ENCODE measurements around the gene LRRC70.
"Not testable (repeated sequence)": the region's sequence is repeated elsewhere in the genome, so short reads cannot be mapped to it uniquely, and the experiment has no call there.

Gene LRRC70, protein sequence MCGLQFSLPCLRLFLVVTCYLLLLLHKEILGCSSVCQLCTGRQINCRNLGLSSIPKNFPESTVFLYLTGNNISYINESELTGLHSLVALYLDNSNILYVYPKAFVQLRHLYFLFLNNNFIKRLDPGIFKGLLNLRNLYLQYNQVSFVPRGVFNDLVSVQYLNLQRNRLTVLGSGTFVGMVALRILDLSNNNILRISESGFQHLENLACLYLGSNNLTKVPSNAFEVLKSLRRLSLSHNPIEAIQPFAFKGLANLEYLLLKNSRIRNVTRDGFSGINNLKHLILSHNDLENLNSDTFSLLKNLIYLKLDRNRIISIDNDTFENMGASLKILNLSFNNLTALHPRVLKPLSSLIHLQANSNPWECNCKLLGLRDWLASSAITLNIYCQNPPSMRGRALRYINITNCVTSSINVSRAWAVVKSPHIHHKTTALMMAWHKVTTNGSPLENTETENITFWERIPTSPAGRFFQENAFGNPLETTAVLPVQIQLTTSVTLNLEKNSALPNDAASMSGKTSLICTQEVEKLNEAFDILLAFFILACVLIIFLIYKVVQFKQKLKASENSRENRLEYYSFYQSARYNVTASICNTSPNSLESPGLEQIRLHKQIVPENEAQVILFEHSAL

DNA sequence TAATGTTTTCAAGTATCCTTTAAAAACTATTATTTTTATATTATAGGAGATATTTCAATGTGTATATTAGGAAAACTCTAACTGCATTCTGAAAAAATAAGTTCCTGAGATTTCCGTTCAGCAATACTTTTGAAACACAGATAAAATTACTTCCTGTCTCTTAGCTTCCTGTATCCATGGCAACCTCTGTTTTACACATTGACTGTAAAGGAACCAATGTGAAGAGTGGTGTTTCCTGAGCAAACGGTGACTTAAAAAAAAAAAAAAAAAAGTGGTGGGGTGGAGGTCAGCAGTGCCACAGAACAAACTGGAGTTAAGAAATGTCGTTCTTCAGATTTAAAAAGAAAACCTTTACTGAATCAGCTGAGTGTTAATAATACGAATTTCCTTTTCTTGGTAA, at the start of gene LRRC70:
TSS of gene LRRC70 (plus strand) at position 280 of the 400 bp plus-strand sequence. CDS start 620 bp downstream, outside the sequence.
- no peak for DNase-seq (ENCODE audit: low read depth)

DNA sequence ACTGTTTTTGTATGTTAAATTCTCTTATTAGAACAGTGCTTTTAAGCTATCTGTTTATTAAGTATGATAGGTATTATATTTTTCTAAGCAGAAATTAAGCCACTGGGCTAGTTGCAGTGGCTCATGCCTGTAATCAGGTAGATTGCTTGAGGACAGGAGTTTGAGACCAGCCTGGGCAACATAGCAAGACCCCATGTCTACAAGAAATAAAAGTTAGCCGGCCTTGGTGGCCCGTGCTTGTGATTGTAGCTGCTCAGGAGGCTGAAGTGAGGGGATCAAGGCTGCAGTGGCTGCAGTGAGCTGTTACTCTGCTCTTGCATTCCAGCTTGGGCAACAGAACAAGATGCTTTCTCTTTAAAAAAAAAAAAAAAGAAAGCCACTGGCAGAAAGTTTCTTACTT, 45.0 kb upstream of the LRRC70 start:
- DNase-seq (ENCODE audit: low read depth) = no peak

DNA sequence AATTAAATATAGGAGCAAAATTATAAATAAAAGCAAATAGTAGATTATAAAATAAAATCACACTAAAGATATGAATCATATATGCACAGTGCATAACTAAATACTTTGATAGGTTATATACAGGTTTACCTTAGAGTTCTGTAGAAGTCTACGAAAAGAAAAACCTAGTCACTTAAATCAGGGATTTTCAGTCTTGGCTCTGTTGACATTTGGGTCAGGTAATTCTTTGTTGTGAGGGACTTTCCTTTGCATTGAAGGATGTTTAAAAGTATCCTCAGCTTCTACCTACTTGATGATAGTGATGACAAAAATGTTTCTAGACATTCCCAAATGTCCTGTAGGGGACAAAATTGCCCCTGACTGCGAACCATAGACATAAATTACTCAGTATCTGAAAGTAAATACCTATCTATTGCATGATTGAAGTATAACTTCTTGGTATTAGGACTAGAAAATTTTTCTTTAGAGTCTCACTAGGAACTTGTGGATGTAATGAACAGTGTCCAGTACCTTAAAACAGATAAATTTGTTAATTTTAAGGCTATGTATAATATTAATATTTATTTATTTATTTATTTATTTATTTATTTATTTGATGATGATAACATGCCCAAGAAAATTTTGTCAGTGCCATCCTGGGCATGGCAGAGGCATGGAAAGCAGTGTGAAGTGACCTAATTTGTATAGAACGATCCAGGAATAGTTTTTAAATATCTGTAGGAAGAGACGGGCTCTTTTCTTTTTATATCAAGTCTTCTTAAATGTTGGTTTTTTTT, 44.0 kb upstream of the LRRC70 start:
- no peak for DNase-seq (ENCODE audit: low read depth)

DNA sequence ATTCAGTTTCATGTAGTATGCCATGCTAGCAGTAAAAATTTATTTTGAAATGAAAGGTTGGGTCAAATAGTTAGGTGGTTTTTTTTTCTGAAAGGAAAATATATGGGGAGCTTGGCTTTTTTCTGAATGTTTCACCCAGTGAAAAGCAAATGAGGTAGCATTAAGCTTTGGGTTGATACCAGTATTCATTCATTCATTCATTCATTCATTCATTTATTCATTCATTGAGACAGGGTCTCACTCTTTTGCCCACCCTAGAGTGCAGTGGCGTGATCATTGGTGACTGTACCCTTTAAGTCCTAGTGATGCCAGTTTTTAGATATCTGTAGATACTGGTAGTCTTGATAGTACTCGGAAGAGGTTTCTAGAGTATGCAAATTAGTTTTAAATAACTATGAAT, 42.4 kb upstream of the LRRC70 start:
- no peak for DNase-seq (ENCODE audit: low read depth)

DNA sequence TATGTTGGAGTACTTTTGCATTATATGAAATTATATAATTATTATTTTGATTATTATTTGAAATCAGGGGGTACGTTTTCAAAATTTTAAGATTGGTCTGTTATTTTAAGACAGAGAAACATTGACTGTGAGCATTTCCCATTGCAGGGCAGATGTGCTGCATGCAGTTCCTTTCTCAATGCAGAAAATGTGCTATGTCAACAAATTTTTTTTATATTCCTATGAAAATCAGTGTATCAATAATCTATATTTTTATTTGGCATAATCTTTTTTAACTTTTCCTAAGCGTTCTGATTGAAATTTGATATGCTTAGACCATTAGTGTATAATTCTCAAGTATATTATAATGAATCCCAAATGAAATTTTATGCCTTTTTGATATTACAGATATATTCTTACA, 41.8 kb upstream of the LRRC70 start:
- DNase-seq (ENCODE audit: low read depth) = no peak

DNA sequence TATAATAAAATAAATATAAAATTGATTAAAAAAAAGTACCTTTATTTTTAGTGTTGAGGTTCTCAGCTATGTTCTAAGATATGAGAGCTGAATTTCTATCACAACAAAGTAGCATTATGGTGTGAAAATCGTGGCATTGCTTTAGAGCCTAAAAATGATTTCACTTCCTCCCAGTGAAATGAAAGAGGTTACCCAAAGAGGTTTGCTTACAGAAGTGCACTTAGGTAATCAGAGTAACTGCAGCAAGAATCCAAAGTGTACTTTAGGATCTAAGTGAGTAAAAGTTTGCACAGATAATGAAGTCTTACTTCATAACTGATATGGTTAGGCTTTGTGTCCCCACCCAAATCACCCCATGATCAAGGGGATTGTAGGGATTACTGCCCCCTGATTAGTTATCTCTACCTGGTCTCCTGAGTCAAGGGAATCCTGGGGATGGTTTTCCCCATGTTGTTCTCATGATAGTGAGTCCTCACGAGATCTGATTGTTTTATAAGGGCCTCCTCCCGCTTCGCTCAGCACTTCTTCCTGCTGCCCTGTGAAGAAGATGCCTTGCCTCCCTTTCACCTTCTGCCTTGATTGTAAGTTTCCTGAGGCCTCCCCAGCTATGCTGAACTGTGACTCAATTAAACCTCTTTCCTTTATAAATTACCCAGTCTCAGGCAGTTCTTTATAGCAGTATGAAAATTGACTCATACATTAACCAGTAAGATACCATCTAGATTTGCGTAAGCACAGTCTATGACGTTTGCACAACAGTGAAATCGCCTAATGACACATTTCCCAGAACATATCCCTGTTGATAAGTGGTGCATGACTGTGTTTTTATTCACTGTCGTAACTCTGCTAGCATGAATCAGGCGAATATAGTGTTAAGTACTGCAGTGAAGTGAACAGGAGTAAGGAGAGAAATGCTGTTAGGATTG, 40.3 kb upstream of the LRRC70 start:
- DNase-seq (ENCODE audit: low read depth) = no peak

DNA sequence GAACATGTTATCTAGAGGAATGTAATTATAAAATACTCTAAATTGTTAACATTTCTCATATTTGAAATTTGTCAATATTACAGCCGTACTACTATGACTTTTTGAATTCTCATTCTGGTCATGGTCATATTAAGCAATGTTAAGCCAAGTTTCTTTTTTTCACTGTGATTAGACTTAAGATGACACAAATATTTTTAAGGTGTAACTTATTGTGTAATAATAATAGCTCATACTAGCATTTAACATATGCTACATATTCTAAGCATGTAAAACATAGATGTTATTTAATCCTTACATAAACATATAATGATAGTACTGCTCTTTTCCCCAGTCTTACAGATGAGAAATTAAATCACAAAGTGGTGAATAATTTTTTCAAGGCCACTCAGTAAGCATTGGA, 35.9 kb upstream of the LRRC70 start:
- DNase-seq (ENCODE audit: low read depth) = no peak

DNA sequence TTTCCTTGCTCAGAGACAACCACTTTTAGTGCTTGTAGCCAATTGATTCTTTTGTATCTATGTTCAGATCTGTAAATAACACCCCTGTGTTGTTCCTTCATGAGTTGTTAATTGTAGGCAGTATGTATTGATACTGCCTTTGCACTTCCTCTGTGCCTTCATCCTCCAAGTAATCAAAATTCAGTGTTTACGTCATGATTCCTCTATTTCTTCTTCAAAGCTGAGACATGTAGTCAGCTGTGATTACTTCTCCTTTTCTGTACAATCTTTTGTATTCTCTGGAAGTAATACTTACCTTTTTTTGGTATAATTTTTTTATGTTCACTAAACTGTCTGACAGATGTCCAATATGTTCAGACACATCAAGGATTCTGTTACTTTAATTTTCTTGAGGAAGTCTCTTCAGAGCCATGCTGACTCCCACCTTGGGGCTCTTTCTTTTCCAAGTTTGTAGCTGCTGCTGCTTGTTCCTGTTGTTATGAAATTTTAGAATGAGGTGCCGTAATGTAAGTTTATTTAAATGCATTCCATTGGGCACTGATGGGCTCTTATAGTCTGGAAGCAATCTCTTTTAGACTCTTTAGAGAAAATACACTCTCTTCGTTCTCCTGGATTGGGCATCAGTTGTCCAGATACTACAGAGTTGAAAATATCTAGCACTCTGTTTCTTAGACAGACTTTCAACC, 30.5 kb upstream of the LRRC70 start:
- no peak for DNase-seq (ENCODE audit: low read depth)

DNA sequence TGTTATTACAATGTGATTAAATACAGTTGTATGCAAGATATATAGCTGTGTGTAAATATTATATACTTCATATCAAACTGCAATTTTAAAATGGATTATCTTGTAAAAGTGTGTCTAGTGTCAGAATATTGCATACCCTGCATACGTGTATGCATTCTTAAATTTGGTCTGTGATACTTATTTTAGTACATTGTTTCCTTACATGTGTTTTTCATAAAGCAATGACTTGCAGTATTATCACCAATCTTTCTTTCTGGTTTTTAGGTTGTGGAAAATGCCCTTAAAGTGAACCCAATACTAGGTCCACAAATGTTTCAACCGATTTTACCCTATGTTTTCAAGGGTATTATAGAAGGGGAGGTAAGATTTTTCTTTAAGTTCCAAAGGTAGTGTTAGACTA, 28.5 kb upstream of the LRRC70 start:
- DNase-seq (ENCODE audit: low read depth) = no peak

DNA sequence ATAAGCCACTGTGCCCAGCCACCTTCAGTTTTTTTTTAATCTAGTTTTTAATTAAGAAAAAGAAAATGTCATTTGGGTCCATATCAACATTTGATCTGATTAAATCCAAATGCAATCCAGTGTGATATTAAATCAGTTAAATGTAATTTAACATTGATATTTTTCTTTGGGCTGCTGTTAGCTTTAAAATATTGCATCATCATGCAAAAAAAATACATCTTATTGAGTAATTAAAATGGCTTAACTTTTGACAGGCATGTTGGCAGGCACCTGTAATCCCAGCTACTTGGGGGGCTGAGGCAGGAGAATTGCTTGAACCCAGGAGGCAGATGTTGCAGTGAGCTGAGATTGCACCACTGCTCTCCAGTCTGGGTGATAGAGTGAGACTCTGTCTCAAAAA, 22.7 kb upstream of the LRRC70 start:
- no peak for DNase-seq (ENCODE audit: low read depth)

DNA sequence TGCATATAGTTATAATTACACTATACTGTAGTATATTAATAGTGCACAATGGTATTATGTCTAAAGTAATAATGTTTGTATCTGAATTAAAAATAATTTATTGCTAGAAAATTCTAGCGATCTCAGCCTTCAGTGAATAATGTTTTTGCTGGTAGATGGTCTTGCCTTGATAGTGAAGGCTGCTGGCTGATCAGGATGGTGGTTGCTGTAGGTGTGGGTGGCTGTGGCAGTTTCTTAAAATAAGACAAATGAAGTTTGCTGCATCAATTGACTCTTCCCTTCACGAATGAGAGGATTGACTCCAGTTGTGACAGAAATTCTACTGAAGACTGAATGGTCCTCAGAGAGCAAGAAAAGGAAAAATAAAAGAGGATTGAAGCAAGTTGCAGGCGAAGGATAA, 19.7 kb upstream of the LRRC70 start:
- no peak for DNase-seq (ENCODE audit: low read depth)

DNA sequence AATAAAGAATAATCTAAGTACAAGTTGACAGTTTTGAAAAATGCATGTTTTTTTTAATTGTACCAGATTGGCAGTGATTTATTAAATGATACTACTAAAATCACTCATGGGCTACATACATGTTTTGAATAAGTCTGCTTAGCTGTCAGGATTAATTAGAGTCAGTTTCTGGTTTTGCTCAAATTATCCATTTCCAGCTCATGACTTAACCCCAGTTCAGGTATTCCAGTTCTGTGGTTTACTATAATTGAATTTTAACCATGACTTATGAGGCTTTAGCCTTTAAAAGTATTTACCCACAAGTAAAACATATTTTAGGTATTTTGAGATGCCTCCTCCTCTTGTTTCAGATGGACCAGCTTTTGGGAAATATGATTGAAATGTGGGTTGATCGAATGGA, 17.8 kb upstream of the LRRC70 start:
- no peak for DNase-seq (ENCODE audit: low read depth)

DNA sequence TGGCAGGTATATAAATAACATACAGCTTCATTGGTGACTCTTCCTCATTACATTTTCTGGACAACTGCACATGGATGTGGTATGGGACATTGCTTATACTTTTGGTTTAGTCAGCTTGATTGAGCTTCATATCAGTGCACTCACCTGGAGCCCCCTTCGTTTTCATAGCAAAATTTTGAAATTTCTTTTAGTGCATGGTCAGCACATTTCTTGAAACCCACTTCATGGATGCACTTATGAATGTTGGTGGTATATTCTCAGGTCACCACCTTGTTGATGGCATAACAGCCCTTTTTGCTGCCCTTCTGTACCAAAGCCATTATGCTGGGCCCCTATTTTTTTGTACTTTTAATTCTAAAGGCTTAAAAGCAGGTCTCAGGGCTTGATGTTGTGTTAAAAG, 16.7 kb upstream of the LRRC70 start:
- no peak for DNase-seq (ENCODE audit: low read depth)

DNA sequence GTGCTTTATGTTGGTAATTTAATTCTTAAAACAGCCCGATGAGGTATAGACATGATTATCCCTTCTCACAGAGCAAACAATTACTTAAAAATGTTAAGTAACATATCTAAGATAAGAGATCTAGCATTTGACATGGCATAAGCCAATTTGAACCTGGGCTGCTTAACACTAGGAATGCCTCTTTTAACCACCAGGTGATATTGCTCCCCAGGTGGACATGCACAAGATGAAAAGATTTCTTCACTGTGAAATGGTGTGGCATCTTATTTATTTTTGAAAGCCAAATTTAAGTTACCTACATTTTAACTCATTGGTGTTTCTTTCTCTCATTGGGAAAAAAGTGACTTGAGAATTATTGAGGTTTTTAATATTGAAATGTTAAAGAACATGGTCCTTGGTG, 15.8 kb upstream of the LRRC70 start:
- DNase-seq (ENCODE audit: low read depth) = no peak

DNA sequence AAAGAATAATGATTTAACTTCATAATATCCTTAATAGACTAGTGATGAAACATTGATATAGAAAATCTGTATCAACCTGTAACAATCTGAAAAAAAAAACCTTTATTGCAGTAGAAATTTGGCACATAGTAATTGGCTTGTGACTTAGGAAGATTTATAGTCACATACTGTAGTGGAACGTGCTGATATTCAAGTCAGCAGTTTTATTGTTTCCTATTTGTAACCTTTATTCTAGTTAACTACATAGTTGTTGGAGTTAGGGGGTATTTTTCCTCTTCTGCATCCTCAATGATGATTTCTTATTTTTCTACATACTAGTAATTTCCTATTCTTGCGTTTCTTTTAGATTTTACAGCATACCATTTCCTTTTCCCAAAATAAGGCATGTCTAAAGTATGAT, 14.5 kb upstream of the LRRC70 start:
- DNase-seq (ENCODE audit: low read depth) = no peak

DNA sequence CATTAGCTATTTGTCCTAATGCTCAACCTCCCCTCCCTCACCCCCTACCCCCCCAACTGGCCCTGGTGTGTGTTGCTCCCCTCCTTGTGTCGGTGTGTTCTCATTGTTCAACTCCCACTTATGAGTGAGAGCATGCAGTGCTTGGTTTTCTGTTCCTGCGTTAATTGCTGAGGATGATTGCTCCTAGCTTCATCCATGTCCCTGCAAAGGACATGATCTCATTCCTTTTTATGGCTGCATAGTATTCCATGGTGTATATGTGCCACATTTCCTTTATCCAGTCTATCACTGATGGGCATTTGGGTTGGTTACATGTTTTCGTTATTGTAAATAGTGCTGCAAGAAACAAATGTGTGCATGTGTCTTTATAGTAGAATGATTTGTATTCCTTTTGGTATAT, 12.9 kb upstream of the LRRC70 start:
- DNase-seq (ENCODE audit: low read depth) = not testable (repeated sequence)

DNA sequence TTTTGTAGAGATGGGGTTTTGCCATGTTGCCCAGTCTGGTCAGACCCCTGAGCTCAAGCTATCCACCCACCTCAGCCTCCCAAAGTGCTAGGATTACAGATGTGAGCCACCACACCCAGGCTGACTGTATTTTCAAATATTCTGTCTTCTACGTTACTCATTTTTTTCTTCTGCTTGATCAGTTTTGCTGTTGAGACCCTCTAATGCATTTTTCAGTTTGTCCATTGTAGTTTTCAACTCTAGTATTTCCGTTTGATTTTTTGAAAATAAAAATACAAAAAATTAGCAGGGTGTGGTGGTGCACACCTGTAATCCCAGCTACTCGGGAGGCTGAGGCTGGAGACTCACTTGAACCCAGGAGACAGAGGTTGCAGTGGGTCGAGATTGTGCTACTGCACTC, 10.5 kb upstream of the LRRC70 start:
- DNase-seq (ENCODE audit: low read depth) = no peak

DNA sequence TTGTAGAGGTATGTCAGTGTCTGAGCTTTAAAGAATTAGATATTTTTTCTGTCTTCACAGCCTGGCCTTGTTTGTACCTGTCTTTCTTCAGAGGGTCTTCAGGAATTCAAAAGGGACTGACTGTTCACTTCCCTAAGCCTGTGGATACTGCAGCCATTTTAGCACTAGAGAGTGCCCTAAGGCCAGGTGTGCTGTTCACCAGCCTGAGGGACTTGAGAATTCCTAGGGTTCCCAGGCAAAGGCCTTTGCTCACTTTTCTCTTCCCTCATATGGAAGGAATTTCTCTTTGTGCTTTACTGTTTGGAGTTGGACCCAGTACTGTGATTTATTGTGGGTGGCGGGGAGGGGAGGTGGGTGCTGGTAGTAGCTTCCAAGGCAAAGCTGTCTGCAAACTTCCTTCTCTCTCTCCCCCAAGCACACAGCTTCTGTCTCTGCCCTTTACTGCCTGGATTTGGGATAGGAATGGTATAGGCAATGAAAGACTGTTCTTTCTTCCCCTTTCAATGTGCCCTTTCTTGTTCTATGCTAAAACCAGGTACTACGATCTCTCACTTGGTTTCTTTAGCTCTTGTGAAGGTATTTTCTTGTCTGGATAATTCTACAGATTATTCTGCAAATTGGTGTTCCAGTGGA, 9.7 kb upstream of the LRRC70 start:
- DNase-seq (ENCODE audit: low read depth) = no peak

DNA sequence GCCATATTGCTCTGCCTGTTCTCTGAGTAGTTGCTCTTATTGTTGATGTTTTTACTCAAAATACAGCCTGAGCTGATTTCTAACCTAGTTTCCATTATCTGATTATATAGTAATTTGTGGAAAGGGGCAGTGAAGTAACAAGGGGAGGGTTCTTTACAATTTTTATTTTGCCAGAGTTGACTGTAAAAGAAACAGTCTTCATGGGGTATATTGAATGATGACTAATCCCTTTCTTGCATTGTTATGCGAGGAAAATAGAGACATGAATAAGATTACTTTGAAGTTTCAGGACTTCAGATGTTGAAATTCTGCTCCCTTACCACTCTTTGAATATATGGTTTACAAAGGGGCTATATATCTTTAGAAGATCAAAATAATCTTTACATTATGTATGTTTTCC, 9.1 kb upstream of the LRRC70 start:
- DNase-seq (ENCODE audit: low read depth) = no peak

DNA sequence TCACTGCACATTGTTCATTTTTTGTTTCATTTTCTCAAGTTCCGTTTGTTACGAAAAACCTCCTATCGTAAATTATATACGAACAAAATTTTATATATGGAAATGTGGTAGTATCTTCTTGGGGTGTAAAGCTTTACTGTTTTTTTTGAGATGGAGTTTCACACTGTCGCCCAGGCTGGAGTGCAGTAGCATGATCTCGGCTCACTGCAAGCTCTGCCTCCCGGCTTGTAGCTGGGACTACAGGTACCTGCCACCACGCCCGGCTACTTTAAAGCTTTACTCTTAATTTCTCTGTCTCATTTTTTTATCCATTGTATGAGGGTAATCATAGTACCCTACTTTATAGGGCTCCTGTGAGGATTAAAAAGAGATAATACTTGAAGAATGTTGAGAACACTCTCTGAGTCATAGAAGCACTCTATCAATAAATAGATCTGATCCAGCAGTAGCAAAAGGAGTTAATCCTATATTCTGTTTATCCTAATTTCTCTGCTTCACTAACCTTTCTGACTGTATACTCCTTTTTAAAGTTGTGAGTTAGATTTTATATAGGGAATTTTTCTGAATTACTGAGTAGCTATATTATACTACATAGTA, 5.6 kb upstream of the LRRC70 start:
- no peak for DNase-seq (ENCODE audit: low read depth)

DNA sequence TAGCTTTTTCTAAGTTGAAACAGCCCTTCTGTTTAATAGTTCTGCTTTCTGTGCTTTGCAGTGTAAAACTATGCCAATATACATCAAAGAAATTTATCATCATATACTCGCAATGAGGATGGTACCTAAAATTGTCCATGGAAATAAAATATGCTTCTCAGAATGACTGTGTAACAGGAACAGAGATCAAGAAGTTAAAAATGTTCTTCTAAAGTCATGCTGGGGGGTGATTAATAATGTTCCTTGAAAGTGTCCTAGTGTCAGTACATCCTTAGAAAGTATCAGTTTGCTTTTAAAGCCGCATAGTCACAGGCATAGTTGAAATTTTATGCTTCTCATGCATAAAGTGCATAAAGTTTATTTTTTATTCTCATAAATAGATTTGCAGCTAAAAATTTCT, 4.0 kb upstream of the LRRC70 start:
- no peak for DNase-seq (ENCODE audit: low read depth)
